ENCODE measurements around the gene LAMC2.

LAMC2 gene

GRCh38 chr1:183215076-183215720 is 29.1 kb downstream of the LAMC2 start:
- DNase-seq (ENCODE audit: low spot score) = no peak
- no peak overlapping the region for H3K4me3 ChIP-seq
- no peak overlapping the region for H3K27ac ChIP-seq
- TF ChIP-seq CTCF (IDR thresholded peaks at IDR 0.05) = no peak

GRCh38 chr1:183215936-183216335 is 29.9 kb downstream of the LAMC2 start:
- Histone ChIP-seq H3K27ac (no peak overlapping the region), H3K4me3 (no peak overlapping the region)
- TF ChIP-seq CTCF (IDR thresholded peaks at IDR 0.05) = no peak
- no peak for DNase-seq (ENCODE audit: low spot score)

GRCh38 chr1:183218027-183218618 is 32.1 kb downstream of the LAMC2 start:
- H3K4me3 ChIP-seq = peak overlapping the region; percentile 31
- peak overlapping the region; percentile 77 to 83 for H3K27ac ChIP-seq
- no peak for TF ChIP-seq CTCF (IDR thresholded peaks at IDR 0.05)
- DNase-seq (ENCODE audit: low spot score) = peak; percentile 89

- TF ChIP-seq CTCF (IDR thresholded peaks at IDR 0.05) = no peak
- no peak for DNase-seq (ENCODE audit: low spot score)
- Histone ChIP-seq H3K27ac (peak overlapping the region; percentile 77 to 83), H3K4me3 (no peak overlapping the region)
These were observed 33.0 kb downstream of the LAMC2 start for GRCh38 chr1:183218971-183219615.

- Histone ChIP-seq H3K4me3 (no peak overlapping the region), H3K27ac (peak overlapping the region in 1 of 2 donors; percentile 77)
- no peak for DNase-seq (ENCODE audit: low spot score)
- no peak for TF ChIP-seq CTCF (IDR thresholded peaks at IDR 0.05)
These were observed 33.5 kb downstream of the LAMC2 start for GRCh38 chr1:183219616-183220009.

GRCh38 chr1:183222909-183223308 is 36.8 kb downstream of the LAMC2 start:
- Histone ChIP-seq H3K27ac (no peak overlapping the region), H3K4me3 (no peak overlapping the region)
- TF ChIP-seq CTCF (IDR thresholded peaks at IDR 0.05) = no peak
- DNase-seq (ENCODE audit: low spot score) = no peak

- no peak overlapping the region for H3K27ac ChIP-seq
- TF ChIP-seq CTCF (IDR thresholded peaks at IDR 0.05) = no peak
These were observed 37.4 kb downstream of the LAMC2 start for GRCh38 chr1:183223467-183223866.

More at GRCh38 chr1:183223467-183223866, 37.4 kb downstream of the LAMC2 start:
- DNase-seq (ENCODE audit: low spot score) = no peak
- H3K4me3 ChIP-seq = no peak overlapping the region

Data from coronary artery (tissue), 2 donors.